Ovary (tissue), 10 donors: Measurements from ENCODE around the gene ALPK1. TPM values are rescaled to one million over a fixed set of nuclear protein-coding genes. Genes with fewer than 3 reads are reported as not detected.
A peak's percentile ranks its signal among the peaks of the same experiment; 100 is the strongest.

ENCODE experiments used
- DNase-seq, 5 donors: peaks; one replicate each; pipeline ENCODE4 v3.0.0-alpha.2; 2019 to 2020
- H3K27ac ChIP-seq, 2 donors: fragments of 200-600 bp; one replicate each; pipeline versions ENCODE4 v1.5.1 to v1.8.0; 2019 to 2022
- H3K27me3 ChIP-seq: fragments of 200-600 bp; one replicate; pipeline ENCODE4 v1.8.0; 2022
- H3K36me3 ChIP-seq: fragments of 200-600 bp; sonication (generic); one replicate; pipeline ENCODE4 v1.5.1; 2019
- H3K4me1 ChIP-seq: one replicate; pipeline ENCODE4 v1.8.1; 2013; ENCODE audit warnings: mild to moderate bottlenecking, moderate library complexity; ENCODE audit not compliant: insufficient read depth
- H3K4me3 ChIP-seq: fragments of 200-600 bp; sonication (generic); one replicate; pipeline ENCODE4 v1.5.1; 2017
- H3K9me3 ChIP-seq, 2 donors: fragments of 200-600 bp in 1 of 2; sonication (generic) in 1 of 2; one replicate each; pipeline versions ENCODE4 v1.5.1 to v1.8.1; 2013 to 2019; ENCODE audit warnings: mild to moderate bottlenecking in 1 of 2, moderate library complexity in 1 of 2
- CTCF ChIP-seq, 3 donors: fragments of 450-650 bp in 2 of 3; fragments of 200-600 bp in 1 of 3; IDR thresholded peaks; one replicate each; pipeline versions ENCODE4 v1.5.1 to v1.8.0; 2016 to 2022; ENCODE audit warnings: antibody characterized with exemption in 3 of 3, mild to moderate bottlenecking in 1 of 3
- EP300 ChIP-seq: sonication (generic); formaldehyde crosslinking; IDR thresholded peaks from one replicate; pipeline ENCODE4 v1.6.1; 2017; ENCODE audit warnings: antibody characterized with exemption
- POLR2A ChIP-seq: fragments of 450-650 bp; IDR thresholded peaks from one replicate; pipeline ENCODE4 v1.6.1; 2017; ENCODE audit warnings: antibody characterized with exemption, mild to moderate bottlenecking, moderate library complexity
- WGBS, 3 donors: extraction: QIAGEN DNeasy Blood & Tissue Kit in 1 of 3; methylation state at CpG; one replicate each; pipeline versions ENCODE4 v1.1.5 to v1.1.7; 2013 to 2017; 5-methylcytosine and 5-hydroxymethylcytosine counted together
- intact Hi-C, 4 donors: fragments of 100-400 bp; cut with DNase I; formaldehyde crosslinking; loops; one replicate each; pipeline versions ENCODE4 v1.11.0 to v1.15.1; 2022 to 2023
- long read RNA-seq, 3 donors: library from polyadenylated mRNA in 2 of 3; unstranded in 2 of 3; transcript quantifications; one replicate each; pipeline ENCODE4 v2.0.0 and lab custom pipeline, GENCODE V29; 2021 to 2026
- polyA plus RNA-seq, 2 donors: library from polyadenylated mRNA; stranded (reverse); fragments of 200-250 nt in 1 of 2; fragments of 350-450 nt in 1 of 2; fragmentation: Illumina TruSeq in 1 of 2; extraction: RNeasy Lipid Tissue Mini Kit (QIAGEN cat#74804) in 1 of 2; gene quantifications; one replicate each; pipeline ENCODE4 v1.2.3, GENCODE V29; 2013 to 2014
- total RNA-seq, 7 donors: library from RNA; depleted of rRNA in 2 of 7; stranded (reverse); fragments of >200 nt in 2 of 7; fragmentation: NEBNext Ultra II Directional in 3 of 7; extraction: Animal tissue kit (Norgen Biotek cat#: 25700) in 3 of 7; gene quantifications; one replicate each; pipeline versions ENCODE4 v1.1.0 to v1.2.4, GENCODE V29; 2016 to 2023
- donor health status: DM: no; HTN: no; CAD: no; lungs with moderate emphysema.
- donor health status: DM: no; HTN: no; CAD: no.
- donor health status: Bipolar disorder and iron deficiency.
- donor health status: DM: yes; HTN: yes; CAD: no.
- donor health status: DM: no; HTN: no; CAD: no.
- donor health status: DM: yes; HTN: yes; CAD: no.

The ALPK1 gene
- total RNA-seq = 10 to 100 TPM; 14.0 to 33.6 (median 23.9) TPM
- 10 to 100 TPM in 1 of 2 donors, 1 to 10 TPM in 1; 6.8 to 14.3 TPM for polyA plus RNA-seq
- long read RNA-seq, donor 1, partial matches to known transcripts = 43 of 65 reads
- long read RNA-seq, donor 1, other reads (novel, unspliced or antisense) = 21 of 65 reads
- long read RNA-seq, donor 2 = 0 reads
- long read RNA-seq, donor 3, full-length matches to known transcripts = 6 of 20 reads
- long read RNA-seq, donor 3, partial matches to known transcripts = 7 of 20 reads
- long read RNA-seq, donor 3, other reads (novel, unspliced or antisense) = 7 of 20 reads

- H3K36me3 ChIP-seq = no peaks in the 10 kb centered on the region
- peak within 1 kb of the TSS in 1 of 2 donors; percentile 52 for H3K27ac ChIP-seq
- TF ChIP-seq POLR2A (peak; percentile 74), EP300 (peak; percentile 96), CTCF (IDR thresholded peaks at IDR 0.05) (no peak)
- WGBS, 3 donors = 1 to 2% (median 1%) methylated on average over 4 of the region's 4 CpGs
- no peaks in the 10 kb centered on the region for H3K4me1 ChIP-seq
- no peaks in the 10 kb centered on the region for H3K27me3 ChIP-seq
- intact Hi-C loops = no loop called here
- no peaks in the 10 kb centered on the region for H3K9me3 ChIP-seq
- peak within 1 kb of the TSS; percentile 29 for H3K4me3 ChIP-seq
- no peak for DNase-seq
These were observed at the start of gene ALPK1 for GRCh38 chr4:112296949-112297880. Gene ALPK1 (plus strand): TSS chr4:112297369.

GRCh38 chr4:112251019-112251643 lies 46.0 kb upstream of the ALPK1 start:
- Histone ChIP-seq H3K27me3 (no peaks in the 10 kb centered on the region), H3K36me3 (no peaks in the 10 kb centered on the region), H3K27ac (no peak overlapping the region), H3K9me3 (no peaks in the 10 kb centered on the region), H3K4me1 (no peaks in the 10 kb centered on the region), H3K4me3 (no peak overlapping the region)
- 86 to 96% (median 93%) methylated on average over 3 of the region's 3 CpGs for WGBS, 3 donors
- no peak for TF ChIP-seq POLR2A
- TF ChIP-seq EP300 = no peak
- TF ChIP-seq CTCF (IDR thresholded peaks at IDR 0.05) = no peak
- intact Hi-C loops = no loop called here
- no peak for DNase-seq

GRCh38 chr4:112252234-112252633 lies 44.9 kb upstream of the ALPK1 start:
- intact Hi-C loops = no loop called here
- Histone ChIP-seq H3K27ac (no peak overlapping the region), H3K4me1 (no peaks in the 10 kb centered on the region), H3K27me3 (no peaks in the 10 kb centered on the region), H3K36me3 (no peaks in the 10 kb centered on the region), H3K4me3 (no peak overlapping the region), H3K9me3 (no peaks in the 10 kb centered on the region)
- DNase-seq = no peak
- WGBS, 3 donors = 94 to 100% (median 99%) methylated on average over 1 of the region's 1 CpG
- TF ChIP-seq EP300 (no peak), CTCF (IDR thresholded peaks at IDR 0.05) (no peak), POLR2A (no peak)

GRCh38 chr4:112253382-112254000 lies 43.7 kb upstream of the ALPK1 start:
- Histone ChIP-seq H3K27ac (no peak overlapping the region), H3K27me3 (no peaks in the 10 kb centered on the region), H3K9me3 (no peaks in the 10 kb centered on the region), H3K4me1 (no peaks in the 10 kb centered on the region), H3K4me3 (no peak overlapping the region), H3K36me3 (no peaks in the 10 kb centered on the region)
- intact Hi-C loops = no loop called here
- WGBS, 3 donors = 86 to 91% (median 88%) methylated on average over 2 of the region's 2 CpGs
- no peak for DNase-seq
- TF ChIP-seq CTCF (IDR thresholded peaks at IDR 0.05) (no peak), POLR2A (no peak), EP300 (no peak)
